Measurements from ENCODE around the gene LRIG1.

The LRIG1 gene

GRCh38 chr3:66500576-66501482 is at the start of gene LRIG1:
Gene LRIG1 (minus strand): TSS chr3:66501022. CDS start chr3:66500407, 615 bp downstream.
- peak; percentile 6; the same call in 1 of the 2 replicates for TF ChIP-seq CTCF (IDR thresholded peaks at IDR 0.05; ENCODE audit: low read depth, low read length)
- DNase-seq (ENCODE audit: extremely low read depth, low read depth) = peak; percentile 94

- no peak for DNase-seq (ENCODE audit: extremely low read depth, low read depth)
- TF ChIP-seq CTCF (IDR thresholded peaks at IDR 0.05; ENCODE audit: low read depth, low read length) = no peak
Observed at GRCh38 chr3:66544619-66545429, 44.0 kb upstream of the LRIG1 start.

DNA sequence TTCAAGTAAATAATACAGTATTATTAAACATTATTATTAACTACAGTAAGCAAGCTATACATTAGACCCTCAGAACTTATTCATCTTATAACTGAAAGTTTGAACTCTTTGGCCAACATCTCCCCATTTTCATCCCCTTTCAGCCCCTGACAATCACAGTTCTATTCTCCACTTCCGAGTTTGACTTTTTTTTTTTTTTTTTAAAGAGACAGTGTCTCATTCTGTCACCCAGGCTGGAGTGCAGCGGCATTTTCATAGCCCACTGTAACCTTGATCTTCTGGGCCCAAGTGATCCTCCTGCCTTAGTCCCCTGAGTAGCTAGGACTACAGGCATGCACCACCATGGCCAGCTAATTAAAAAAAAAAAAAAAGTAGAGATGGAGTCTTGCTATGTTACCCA is 41.3 kb upstream of the LRIG1 start:
- no peak for TF ChIP-seq CTCF (IDR thresholded peaks at IDR 0.05; ENCODE audit: low read depth, low read length)
- DNase-seq (ENCODE audit: extremely low read depth, low read depth) = no peak

- no peak for TF ChIP-seq CTCF (IDR thresholded peaks at IDR 0.05; ENCODE audit: low read depth, low read length)
- DNase-seq (ENCODE audit: extremely low read depth, low read depth) = no peak
Observed at GRCh38 chr3:66539466-66539989, 38.7 kb upstream of the LRIG1 start.

- DNase-seq (ENCODE audit: extremely low read depth, low read depth) = no peak
- TF ChIP-seq CTCF (IDR thresholded peaks at IDR 0.05; ENCODE audit: low read depth, low read length) = no peak
Observed at GRCh38 chr3:66538390-66538789, 37.6 kb upstream of the LRIG1 start.

DNA sequence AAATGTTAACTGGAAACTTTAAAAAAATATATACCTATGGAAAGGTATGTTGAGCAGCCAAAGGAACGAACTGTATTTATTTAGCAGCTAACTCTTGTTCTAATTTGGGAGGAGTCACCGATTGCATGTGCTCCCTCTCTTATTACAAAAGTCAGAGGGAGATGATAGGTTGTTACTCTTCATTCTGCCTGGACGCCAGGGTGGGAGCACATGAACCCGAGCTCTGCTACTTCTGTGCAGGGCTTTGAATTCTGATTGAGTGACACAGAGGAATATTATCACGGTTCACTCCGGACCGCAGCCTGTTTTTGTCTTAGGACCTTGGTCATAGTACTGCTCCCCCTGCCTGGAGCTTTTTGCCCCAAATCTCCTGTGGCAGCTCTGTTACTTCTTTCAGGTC is 36.9 kb upstream of the LRIG1 start:
- no peak for TF ChIP-seq CTCF (IDR thresholded peaks at IDR 0.05; ENCODE audit: low read depth, low read length)
- no peak for DNase-seq (ENCODE audit: extremely low read depth, low read depth)
